ENCODE results near the gene CABP1.

GRCh38 chr12:120668091-120668867, 27.9 kb downstream of the CABP1 start:
- TF ChIP-seq POLR2AphosphoS5 (IDR thresholded peaks at IDR 0.05; ENCODE audit: low read depth, low read length) (no peak), REST (IDR thresholded peaks at IDR 0.05; ENCODE audit: insufficient read depth in 1 of 2, low read depth in 2 of 2, low read length in 2 of 2) (no peak), TAF1 (IDR thresholded peaks at IDR 0.05; ENCODE audit: borderline replicate concordance, insufficient read depth, low read length) (no peak)

All from PFSK-1 (cell line).